HepG2 (cell line): ENCODE data around the gene SETD5. TPM values are rescaled to one million over a fixed set of nuclear protein-coding genes. Genes with fewer than 3 reads are reported as not detected.

Source experiments
- DDIT3 ChIP-seq: sonication (generic); formaldehyde crosslinking; IDR thresholded peaks from 2 replicates; pipeline ENCODE4 v1.4.0; 2020; ENCODE audit warnings: mild to moderate bottlenecking, missing genetic modification reagents
- ETV5 ChIP-seq: IDR thresholded peaks from 2 replicates; pipeline ENCODE4 v1.6.1; 2018; ENCODE audit warnings: missing biosample characterization, missing genetic modification reagents, inconsistent platforms, borderline replicate concordance
- FOXK1 ChIP-seq: sonication (generic); formaldehyde crosslinking; IDR thresholded peaks from 2 replicates; pipeline ENCODE4 v1.4.0; 2020; ENCODE audit warnings: low read depth, missing genetic modification reagents, borderline replicate concordance
- IRF9 ChIP-seq: sonication (generic); formaldehyde crosslinking; IDR thresholded peaks from 2 replicates; pipeline ENCODE4 v1.8.0; 2022; ENCODE audit warnings: missing genetic modification reagents, mild to moderate bottlenecking, borderline replicate concordance
- KAT8 ChIP-seq: IDR thresholded peaks from 2 replicates; pipeline ENCODE4 v1.6.1; 2016; ENCODE audit warnings: missing genetic modification reagents, missing compliant biosample characterization
- KDM6A ChIP-seq: IDR thresholded peaks from 2 replicates; pipeline ENCODE4 v1.6.1; 2016; ENCODE audit warnings: low read depth
- NFE2L2 ChIP-seq: fragments of 150-350 bp; IDR thresholded peaks from 2 replicates; pipeline ENCODE4 v1.6.1; 2014; ENCODE audit warnings: low read length
- ONECUT2 ChIP-seq: sonication (generic); formaldehyde crosslinking; IDR thresholded peaks from 2 replicates; pipeline ENCODE4 v1.4.0; 2020; ENCODE audit warnings: missing genetic modification reagents
- PRDM4 ChIP-seq: sonication (generic); formaldehyde crosslinking; IDR thresholded peaks from 2 replicates; pipeline ENCODE4 v1.9.0; 2021; ENCODE audit warnings: missing genetic modification reagents, borderline replicate concordance
- RARG ChIP-seq: sonication (generic); formaldehyde crosslinking; IDR thresholded peaks from 2 replicates; pipeline ENCODE4 v1.4.0; 2020; ENCODE audit warnings: low read depth, mild to moderate bottlenecking, missing genetic modification reagents
- SMYD3 ChIP-seq: sonication (generic); formaldehyde crosslinking; IDR thresholded peaks from 2 replicates; pipeline ENCODE4 v1.8.1; 2023; ENCODE audit warnings: mild to moderate bottlenecking, missing genetic modification reagents
- SNAI1 ChIP-seq: sonication (generic); formaldehyde crosslinking; IDR thresholded peaks from 2 replicates; pipeline ENCODE4 v1.5.0; 2020; ENCODE audit warnings: mild to moderate bottlenecking, missing genetic modification reagents, borderline replicate concordance
- TAF1 ChIP-seq: sonication (generic); formaldehyde crosslinking; IDR thresholded peaks from 2 replicates; pipeline ENCODE4 v1.4.0; 2020; ENCODE audit warnings: missing genetic modification reagents
- ZNF234 ChIP-seq: sonication (generic); formaldehyde crosslinking; conservative IDR thresholded peaks from 2 replicates; pipeline ENCODE4 v1.5.1; 2020; ENCODE audit warnings: mild to moderate bottlenecking, missing genetic modification reagents
- ZNF235 ChIP-seq: sonication (generic); formaldehyde crosslinking; IDR thresholded peaks from 2 replicates; pipeline ENCODE4 v1.8.1; 2023; ENCODE audit warnings: mild to moderate bottlenecking, missing genetic modification reagents, borderline replicate concordance
- ZNF275 ChIP-seq: sonication (generic); formaldehyde crosslinking; IDR thresholded peaks from 2 replicates; pipeline ENCODE4 v1.8.0; 2022; ENCODE audit warnings: missing genetic modification reagents, mild to moderate bottlenecking, inconsistent platforms, borderline replicate concordance
- ZNF292 ChIP-seq: sonication (generic); formaldehyde crosslinking; IDR thresholded peaks from 2 replicates; pipeline ENCODE4 v1.8.1; 2022; ENCODE audit warnings: mild to moderate bottlenecking, low read depth, missing genetic modification reagents, borderline replicate concordance
- ZNF350 ChIP-seq: sonication (generic); formaldehyde crosslinking; IDR thresholded peaks from 2 replicates; pipeline ENCODE4 v1.4.0; 2020; ENCODE audit warnings: mild to moderate bottlenecking, low read depth, missing genetic modification reagents, borderline replicate concordance
- ZNF430 ChIP-seq: sonication (generic); formaldehyde crosslinking; IDR thresholded peaks from 2 replicates; pipeline ENCODE4 v1.9.0; 2021; ENCODE audit warnings: mild to moderate bottlenecking, missing genetic modification reagents
- ZNF431 ChIP-seq: sonication (generic); formaldehyde crosslinking; IDR thresholded peaks from 2 replicates; pipeline ENCODE4 v1.9.0; 2022; ENCODE audit warnings: missing genetic modification reagents, low read depth, mild to moderate bottlenecking, borderline replicate concordance
- polyA plus RNA-seq, 8 experiments: library from polyadenylated mRNA; depleted of rRNA in 3 of 8; stranded (reverse) in 7 of 8; unstranded in 1 of 8; fragments of >200 nt; fragmentation: Illumina TruSeq in 4 of 8; extraction: Trizol in 4 of 8; gene quantifications; 2 replicates each; pipeline versions ENCODE4 v1.2.1 to v1.2.3, GENCODE V29; 2011 to 2016; ENCODE audit warnings: low read depth in 4 of 8, missing spikeins in 1 of 8, mixed read lengths in 1 of 8; ENCODE audit not compliant: insufficient read depth in 1 of 8
- total RNA-seq, 5 experiments: library from RNA; depleted of rRNA; stranded (reverse); fragments of >200 nt; fragmentation: Illumina TruSeq; extraction: Trizol; gene quantifications; 2 replicates each; pipeline ENCODE4 v1.2.3, GENCODE V29; 2016; ENCODE audit warnings: low read depth in 1 of 5

SETD5 gene
- total and polyA plus RNA-seq, 2 of the 13 experiments (the other 11 are each of a cell fraction or from before 2014, with no cell fraction given) = 46.8 to 95.8 TPM

- TF ChIP-seq IRF9 (CRISPR knock-in tag) (peak; percentile 95), KDM6A (no peak), ZNF430 (CRISPR knock-in tag) (peak; percentile 97; the same call in 1 of the 2 replicates), ZNF234 (CRISPR knock-in tag) (no peak), ZNF431 (CRISPR knock-in tag) (peak; percentile 91), SNAI1 (CRISPR knock-in tag) (no peak), ONECUT2 (CRISPR knock-in tag) (no peak), RARG (CRISPR knock-in tag) (no peak), ZNF292 (peak; percentile 52; the same call in 1 of the 2 replicates), PRDM4 (CRISPR knock-in tag) (no peak), NFE2L2 (no peak), FOXK1 (CRISPR knock-in tag) (0 out of 2 replicates have a peak, but pooled peaks have one; percentile 30), DDIT3 (no peak), KAT8 (peak; percentile 96), ZNF350 (CRISPR knock-in tag) (peak; percentile 96), ZNF275 (CRISPR knock-in tag) (peak; percentile 62; the same call in 1 of the 2 replicates), ZNF235 (CRISPR knock-in tag) (no peak), ETV5 (CRISPR knock-in tag) (peak; percentile 96), TAF1 (CRISPR knock-in tag) (peak; percentile 93), SMYD3 (peak; percentile 91)
Observed at GRCh38 chr3:9362731-9363530, 34.5 kb upstream of the SETD5 start, which contains the start of gene THUMPD3 (continued).
